Neural cell (in vitro differentiated cells): ENCODE results near the gene NT5M.

ENCODE experiments used
- CTCF ChIP-seq: fragments of 450-650 bp; IDR thresholded peaks from 2 replicates; pipeline ENCODE4 v1.5.1; 2014; ENCODE audit warnings: antibody characterized with exemption, mild to moderate bottlenecking, moderate library complexity; ENCODE audit not compliant: poor library complexity, severe bottlenecking
- EP300 ChIP-seq: fragments of 450-650 bp; conservative IDR thresholded peaks from 2 replicates; pipeline ENCODE4 v1.6.1; 2014; ENCODE audit warnings: antibody characterized with exemption, mild to moderate bottlenecking, moderate library complexity; ENCODE audit not compliant: poor library complexity, severe bottlenecking
- EZH2 ChIP-seq: fragments of 200-600, 300-800 bp; shearing (Covaris generic), sonication (generic); IDR thresholded peaks from 2 replicates; pipeline ENCODE4 v1.6.1; 2014; ENCODE audit warnings: antibody characterized with exemption, low read length, borderline replicate concordance, mild to moderate bottlenecking; ENCODE audit not compliant: insufficient read depth, poor library complexity, severe bottlenecking
- POLR2AphosphoS5 ChIP-seq: IDR thresholded peaks from 2 replicates; pipeline ENCODE4 v1.6.1; 2012
- RAD21 ChIP-seq: fragments of 450-650 bp; conservative IDR thresholded peaks from 2 replicates; pipeline ENCODE4 v1.6.1; 2014; ENCODE audit warnings: antibody characterized with exemption, mild to moderate bottlenecking, moderate library complexity
- SMC3 ChIP-seq: fragments of 450-650 bp; conservative IDR thresholded peaks from 2 replicates; pipeline ENCODE4 v1.6.1; 2014; ENCODE audit warnings: antibody characterized with exemption, mild to moderate bottlenecking, moderate library complexity; ENCODE audit not compliant: poor library complexity

GRCh38 chr17:17345686-17346427 lies 42.7 kb downstream of the NT5M start:
- TF ChIP-seq POLR2AphosphoS5: no peak
- no peak for TF ChIP-seq CTCF
- TF ChIP-seq RAD21: no peak
- TF ChIP-seq EZH2: no peak
- TF ChIP-seq EP300: no peak
- no peak for TF ChIP-seq SMC3
